Skeletal muscle tissue (tissue), 4 donors: ENCODE results near the gene YIF1B. TPM values are rescaled to one million over a fixed set of nuclear protein-coding genes. Genes with fewer than 3 reads are reported as not detected.

Experiments
- H3K27ac ChIP-seq: one replicate; pipeline ENCODE4 v1.7.0; 2013; ENCODE audit warnings: mild to moderate bottlenecking, low read depth, low read length, inconsistent platforms
- H3K27me3 ChIP-seq, 3 donors: one replicate each; pipeline ENCODE4 v1.7.0; 2013; ENCODE audit warnings: low read length in 3 of 3; ENCODE audit not compliant: control insufficient read depth in 3 of 3, insufficient read depth in 3 of 3
- H3K36me3 ChIP-seq, 3 donors: one replicate each; pipeline ENCODE4 v1.7.0; 2013; ENCODE audit warnings: low read length in 3 of 3; ENCODE audit not compliant: control insufficient read depth in 3 of 3, insufficient read depth in 3 of 3
- H3K4me1 ChIP-seq, 3 donors: one replicate each; pipeline ENCODE4 v1.7.0; 2013; ENCODE audit warnings: low read length in 3 of 3, mild to moderate bottlenecking in 3 of 3; ENCODE audit not compliant: control insufficient read depth in 3 of 3, insufficient read depth in 3 of 3
- H3K4me3 ChIP-seq, 3 donors: one replicate each; pipeline ENCODE4 v1.7.0; 2013; ENCODE audit warnings: low read length in 3 of 3
- H3K9ac ChIP-seq, 3 donors: one replicate each; pipeline ENCODE4 v1.7.0; 2013; ENCODE audit warnings: low read length in 3 of 3, mild to moderate bottlenecking in 3 of 3, moderate library complexity in 2 of 3, low read depth in 1 of 3
- H3K9me3 ChIP-seq, 3 donors: one replicate each; pipeline ENCODE4 v1.7.0; 2013; ENCODE audit warnings: low read length in 3 of 3; ENCODE audit not compliant: control insufficient read depth in 3 of 3
- total RNA-seq: library from RNA; depleted of rRNA; stranded (reverse); fragments of >200 nt; gene quantifications from one replicate; pipeline ENCODE4 v1.2.3, GENCODE V29; 2014
- donor health status: Osteomylitis.

YIF1B gene
- total RNA-seq, 1 donor from 2014 or later, result 18.3 TPM

GRCh38 chr19:38280030-38280921 lies 35.5 kb downstream of the YIF1B start:
- H3K4me3 ChIP-seq, result no peak overlapping the region
- H3K27me3 ChIP-seq, result no peaks in the 10 kb centered on the region
- no peak overlapping the region for H3K27ac ChIP-seq
- peaks cover 4 to 7% (median 5%) of the 10 kb centered on the region in 3 donors for H3K4me1 ChIP-seq
- H3K9me3 ChIP-seq, result no peaks in the 10 kb centered on the region
- no peak overlapping the region for H3K9ac ChIP-seq
- no peaks in the 10 kb centered on the region for H3K36me3 ChIP-seq

- Histone ChIP-seq H3K4me3 (no peak overlapping the region), H3K27me3 (no peaks in the 10 kb centered on the region), H3K9ac (no peak overlapping the region), H3K9me3 (no peaks in the 10 kb centered on the region), H3K4me1 (peaks cover 4 to 7% (median 5%) of the 10 kb centered on the region in 3 donors), H3K36me3 (no peaks in the 10 kb centered on the region), H3K27ac (no peak overlapping the region)
These were observed 37.0 kb downstream of the YIF1B start for GRCh38 chr19:38278751-38279150.

- Histone ChIP-seq H3K4me1 (peaks cover 4 to 7% (median 5%) of the 10 kb centered on the region in 3 donors), H3K36me3 (no peaks in the 10 kb centered on the region), H3K9ac (peak overlapping the region in 2 of 3 donors; percentile 20 to 35), H3K4me3 (no peak overlapping the region), H3K27ac (peak overlapping the region; percentile 38), H3K27me3 (no peaks in the 10 kb centered on the region), H3K9me3 (no peaks in the 10 kb centered on the region)
These were observed 37.6 kb downstream of the YIF1B start for GRCh38 chr19:38277969-38278680.

GRCh38 chr19:38277549-38277948 lies 38.2 kb downstream of the YIF1B start:
- H3K27me3 ChIP-seq, result no peaks in the 10 kb centered on the region
- H3K9me3 ChIP-seq, result no peaks in the 10 kb centered on the region
- no peaks in the 10 kb centered on the region for H3K36me3 ChIP-seq
- no peak overlapping the region for H3K4me3 ChIP-seq
- H3K9ac ChIP-seq, result no peak overlapping the region
- peaks cover 4 to 7% (median 5%) of the 10 kb centered on the region in 3 donors for H3K4me1 ChIP-seq
- peak overlapping the region; percentile 38 for H3K27ac ChIP-seq

- Histone ChIP-seq H3K9ac (no peak overlapping the region), H3K27me3 (no peaks in the 10 kb centered on the region), H3K9me3 (no peaks in the 10 kb centered on the region), H3K4me1 (peaks cover 4 to 7% (median 5%) of the 10 kb centered on the region in 3 donors), H3K27ac (peak overlapping the region; percentile 38), H3K36me3 (no peaks in the 10 kb centered on the region), H3K4me3 (no peak overlapping the region)
These were observed 38.7 kb downstream of the YIF1B start for GRCh38 chr19:38276942-38277517.

- Histone ChIP-seq H3K27me3 (no peaks in the 10 kb centered on the region), H3K4me1 (peaks cover 4 to 7% (median 5%) of the 10 kb centered on the region in 3 donors), H3K9ac (no peak overlapping the region), H3K36me3 (no peaks in the 10 kb centered on the region), H3K27ac (no peak overlapping the region), H3K9me3 (no peaks in the 10 kb centered on the region), H3K4me3 (no peak overlapping the region)
These were observed 41.0 kb downstream of the YIF1B start for GRCh38 chr19:38274739-38275138.

GRCh38 chr19:38273499-38273898 lies 42.2 kb downstream of the YIF1B start:
- peaks cover 4 to 7% (median 5%) of the 10 kb centered on the region in 3 donors for H3K4me1 ChIP-seq
- H3K27ac ChIP-seq, result no peak overlapping the region
- no peaks in the 10 kb centered on the region for H3K36me3 ChIP-seq
- H3K9ac ChIP-seq, result no peak overlapping the region
- no peaks in the 10 kb centered on the region for H3K27me3 ChIP-seq
- no peaks in the 10 kb centered on the region for H3K9me3 ChIP-seq
- H3K4me3 ChIP-seq, result no peak overlapping the region

GRCh38 chr19:38270587-38271167 lies 45.1 kb downstream of the YIF1B start:
- no peak overlapping the region for H3K9ac ChIP-seq
- no peak overlapping the region for H3K4me3 ChIP-seq
- H3K36me3 ChIP-seq, result no peaks in the 10 kb centered on the region

GRCh38 chr19:38268539-38268938 lies 47.2 kb downstream of the YIF1B start:
- peaks cover 11 to 18% (median 16%) of the 10 kb centered on the region in 3 donors for H3K27me3 ChIP-seq
- no peak overlapping the region for H3K27ac ChIP-seq
- peaks cover 0 to 10% (median 10%) of the 10 kb centered on the region in 3 donors for H3K4me1 ChIP-seq
- H3K9me3 ChIP-seq, result no peaks in the 10 kb centered on the region
- no peak overlapping the region for H3K4me3 ChIP-seq
- H3K36me3 ChIP-seq, result no peaks in the 10 kb centered on the region
- no peak overlapping the region for H3K9ac ChIP-seq

More at GRCh38 chr19:38270587-38271167, 45.1 kb downstream of the YIF1B start:
- H3K27me3 ChIP-seq, result no peaks in the 10 kb centered on the region
- H3K9me3 ChIP-seq, result no peaks in the 10 kb centered on the region
- H3K27ac ChIP-seq, result no peak overlapping the region
- no peaks in the 10 kb centered on the region for H3K4me1 ChIP-seq
